NCI-H1436 (cell line): ENCODE measurements around the gene CIBAR2.
"Not testable (repeated sequence)": the region's sequence is repeated elsewhere in the genome, so short reads cannot be mapped to it uniquely, and the experiment has no call there.

Experiments used
- DNase-seq: peaks from one replicate; lab custom pipeline; 2025; lab: John Stamatoyannopoulos, UW

The CIBAR2 gene

DNA sequence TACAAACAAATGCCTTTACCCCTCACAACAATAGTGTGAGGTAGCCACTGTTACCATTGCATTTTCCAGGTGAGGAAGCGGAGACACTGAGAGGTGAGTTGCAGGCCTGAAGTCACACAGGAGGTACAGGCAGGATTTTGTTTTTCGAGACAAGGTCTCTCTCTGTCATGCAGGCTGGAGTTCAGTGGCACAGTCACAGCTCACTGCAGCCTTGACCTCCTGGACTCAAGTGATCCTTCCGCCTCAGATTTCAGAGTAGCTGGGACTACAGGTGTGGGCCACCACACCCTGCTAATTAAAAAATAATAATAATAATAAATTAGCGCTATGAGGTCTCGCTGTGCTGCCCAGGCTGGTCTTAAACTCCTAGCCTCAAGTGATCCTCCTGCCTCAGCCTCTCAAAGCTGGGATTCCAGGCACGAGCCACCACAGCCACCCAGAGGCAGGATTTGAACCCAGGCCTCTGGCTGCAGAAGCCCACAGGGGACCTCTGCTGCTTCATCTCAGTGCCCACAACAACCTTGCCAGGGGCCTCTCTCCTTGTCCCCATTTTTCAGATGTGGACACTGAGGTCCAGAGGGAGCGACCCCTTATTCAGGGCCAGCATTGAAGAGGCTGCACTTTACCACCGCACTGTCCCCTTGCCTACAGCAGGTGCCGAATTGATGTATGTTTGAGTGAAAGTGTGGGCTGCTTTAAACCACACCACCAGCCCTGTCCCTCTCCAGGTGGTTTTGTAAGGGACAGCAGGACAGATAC is 16.0 kb upstream of the CIBAR2 start:
- no peak for DNase-seq

DNA sequence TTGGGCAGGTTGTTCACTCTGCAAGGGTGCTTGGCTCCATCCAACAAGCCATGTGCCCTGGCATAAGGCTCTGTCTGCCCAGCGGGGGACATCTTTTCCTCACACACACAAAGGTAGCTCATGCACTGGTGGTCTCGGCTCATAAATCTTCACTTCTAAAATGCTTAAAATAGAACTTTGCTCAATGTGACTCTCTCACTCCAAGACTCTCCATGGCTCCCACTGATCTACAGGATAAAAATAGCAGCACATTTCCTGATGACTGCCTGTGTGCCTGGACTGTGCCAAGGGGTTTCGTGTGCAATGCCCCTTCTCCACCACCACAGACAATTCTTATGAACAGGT is 15.1 kb upstream of the CIBAR2 start:
- no peak for DNase-seq

DNA sequence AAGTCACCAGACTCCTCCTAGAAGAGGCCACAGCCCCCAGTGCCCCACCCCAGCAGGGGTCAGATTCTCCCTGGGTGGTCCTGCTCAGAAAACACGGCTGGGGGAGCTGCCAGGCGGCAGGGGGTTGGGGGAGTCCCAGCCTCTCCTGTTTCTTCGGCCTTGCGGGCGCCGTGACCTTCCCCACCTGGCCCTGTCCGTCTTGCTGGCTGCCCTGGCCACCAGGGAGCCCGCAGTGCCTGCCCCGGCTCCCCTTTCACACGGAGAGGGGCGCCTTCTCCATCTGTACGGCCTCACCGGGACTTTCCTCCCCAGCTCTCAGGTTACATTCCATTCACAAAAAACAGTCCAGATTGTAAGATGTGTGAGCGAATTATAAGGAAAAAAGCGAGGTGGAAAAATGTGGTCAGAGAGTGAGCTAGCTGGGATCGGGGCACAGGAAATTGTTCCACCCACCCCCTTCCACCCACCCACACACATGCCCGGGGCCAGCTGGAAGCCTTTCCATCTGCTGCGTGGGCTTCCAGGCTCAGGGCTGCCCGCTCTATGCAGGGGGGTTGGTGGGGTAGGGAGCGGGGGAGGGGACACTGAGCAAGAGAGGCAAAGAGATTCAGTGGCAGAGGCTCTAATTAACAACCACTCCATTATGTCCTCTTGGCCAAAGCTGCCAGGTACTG is 14.6 kb upstream of the CIBAR2 start:
- DNase-seq: no peak

DNA sequence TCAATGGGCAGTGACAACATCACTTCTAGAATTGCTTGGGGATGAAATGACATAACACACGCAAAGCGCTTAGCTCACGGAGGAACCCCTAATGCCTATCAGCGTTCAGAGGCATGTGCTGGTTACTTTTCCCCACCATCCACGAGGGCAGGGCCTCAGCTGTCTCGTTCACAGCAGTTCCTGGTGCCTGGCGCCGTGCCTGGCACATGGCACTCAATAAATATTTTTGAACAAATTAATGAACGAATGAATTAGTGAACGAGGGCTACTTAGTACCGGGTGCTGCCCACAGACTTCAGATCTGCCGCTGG is 14.1 kb upstream of the CIBAR2 start:
- DNase-seq: no peak

DNA sequence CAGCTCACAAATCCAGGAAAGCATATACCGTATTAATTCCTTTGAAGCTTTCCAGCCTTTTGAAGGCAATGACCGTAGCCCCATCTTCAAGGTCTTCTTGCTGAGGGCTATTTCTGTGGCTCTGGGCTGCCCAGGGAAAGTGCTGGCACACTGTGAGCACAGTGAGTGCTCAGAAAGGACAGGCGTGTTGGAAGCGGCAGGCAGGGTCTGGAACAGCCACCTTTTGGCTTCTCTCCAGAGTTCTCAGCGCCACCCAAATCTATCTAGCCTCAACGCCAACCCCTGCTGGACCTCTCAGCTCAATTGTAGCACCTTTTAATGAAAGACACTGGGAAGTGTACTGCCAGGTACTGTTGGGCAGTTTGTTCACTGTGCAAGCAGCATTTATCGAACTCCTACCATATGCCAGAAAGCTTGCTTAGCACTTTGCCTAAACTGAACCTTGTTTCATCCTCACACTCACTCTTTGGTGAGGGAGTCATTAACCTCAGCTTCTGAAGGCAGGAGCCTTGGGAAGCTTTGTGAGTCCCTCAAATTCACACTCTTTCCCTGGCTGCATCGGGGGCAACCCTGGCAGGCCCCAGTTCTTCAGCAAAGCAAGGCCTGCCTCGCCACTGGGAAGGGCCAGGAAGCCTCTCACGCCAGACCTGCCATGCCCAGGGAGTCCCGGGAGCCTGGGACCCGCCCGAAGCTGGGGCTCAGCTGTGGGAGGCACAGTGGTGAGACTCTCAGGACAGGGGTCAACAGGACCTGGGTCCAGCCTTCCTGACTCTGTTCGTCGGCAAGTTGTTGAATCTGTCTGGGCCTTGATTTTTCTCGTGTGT is 13.5 kb upstream of the CIBAR2 start:
- DNase-seq: no peak

DNA sequence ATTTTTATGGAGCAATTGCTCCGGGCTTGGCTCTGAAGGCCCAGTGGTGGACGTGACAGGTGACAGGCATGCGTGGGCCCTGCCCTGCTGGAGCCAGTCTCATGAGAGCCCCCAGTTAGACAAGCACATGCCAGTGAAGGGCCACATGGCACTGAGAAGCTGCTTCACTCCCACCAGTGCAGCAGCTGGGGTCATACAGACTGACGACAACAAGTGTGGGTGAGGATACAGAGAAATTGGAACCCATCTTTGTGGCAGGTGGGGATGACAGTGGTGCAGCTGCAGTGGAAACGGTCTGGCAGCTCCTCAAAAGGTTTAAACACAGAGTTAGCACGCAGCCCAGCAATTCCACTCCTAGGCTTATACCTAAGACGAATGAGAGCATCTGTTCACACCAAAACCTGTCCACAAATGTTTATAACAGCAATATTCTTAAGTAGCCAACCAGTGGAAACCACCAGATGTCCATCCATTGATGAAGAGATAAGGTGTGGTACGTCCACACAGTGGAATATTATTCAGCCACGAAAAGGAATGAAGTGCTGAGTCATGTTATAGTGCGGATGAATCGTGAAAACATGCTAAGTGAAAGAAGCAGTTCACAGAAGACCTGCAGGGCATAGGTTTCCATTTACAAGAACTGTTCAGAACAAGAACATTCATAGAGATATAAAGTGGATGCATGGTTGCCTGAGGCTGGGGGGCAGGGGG is 12.5 kb upstream of the CIBAR2 start:
- DNase-seq: no peak

DNA sequence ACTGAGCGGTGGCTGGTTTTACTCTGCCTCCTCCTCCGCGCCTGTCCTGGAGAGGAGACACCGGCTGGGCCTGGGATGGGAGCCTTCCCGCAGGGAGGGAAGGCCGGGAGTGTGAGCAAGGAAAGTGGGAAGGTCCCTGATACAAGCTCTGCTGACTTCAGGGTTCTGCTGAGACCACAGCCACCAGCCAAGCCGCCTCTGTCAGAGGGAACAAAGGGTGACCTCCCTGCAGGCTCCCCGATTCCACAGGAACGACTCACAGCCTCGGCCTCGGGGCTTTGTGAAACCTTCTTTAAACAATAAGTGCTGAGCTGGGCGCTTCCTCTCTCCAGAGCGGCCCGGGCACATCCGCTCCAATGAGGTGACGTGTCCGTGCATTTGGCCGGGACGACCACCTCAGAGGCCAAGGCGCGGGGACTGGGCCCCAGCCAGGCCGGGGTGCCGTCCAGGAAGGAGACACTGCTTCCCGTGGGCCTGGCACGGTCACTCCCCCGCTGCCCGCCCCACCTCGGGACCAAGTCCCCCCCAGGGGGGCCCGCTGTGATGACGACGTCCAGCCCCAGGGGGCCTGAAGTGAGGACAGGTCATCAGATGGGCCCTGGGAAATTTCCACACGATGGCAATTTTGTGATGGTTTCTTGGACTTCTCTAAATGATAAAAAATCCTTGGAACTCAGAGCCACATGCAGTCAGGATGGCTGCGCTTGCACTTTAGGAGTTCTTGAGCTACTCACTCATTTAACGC is 11.8 kb upstream of the CIBAR2 start:
- DNase-seq: no peak

DNA sequence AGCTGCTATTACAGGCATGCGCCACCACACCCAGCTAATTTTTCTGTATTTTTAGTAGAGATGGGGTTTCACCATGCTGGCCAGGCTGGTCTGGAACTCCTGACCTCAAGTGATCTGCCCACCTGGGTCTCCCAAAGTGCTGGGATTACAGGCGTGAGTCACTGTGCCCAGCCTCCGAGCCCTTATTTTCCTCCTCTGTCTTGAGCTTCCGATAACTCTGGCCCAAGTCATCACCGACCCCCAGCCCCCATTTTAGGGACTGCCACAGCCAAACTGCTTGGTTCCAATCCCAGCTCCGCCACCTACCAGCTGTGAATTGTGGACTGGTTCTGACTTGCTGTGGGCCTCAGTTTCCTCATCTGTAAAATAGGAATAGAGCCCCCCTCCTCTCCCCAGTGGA is 11.2 kb upstream of the CIBAR2 start:
- not testable (repeated sequence) for DNase-seq

DNA sequence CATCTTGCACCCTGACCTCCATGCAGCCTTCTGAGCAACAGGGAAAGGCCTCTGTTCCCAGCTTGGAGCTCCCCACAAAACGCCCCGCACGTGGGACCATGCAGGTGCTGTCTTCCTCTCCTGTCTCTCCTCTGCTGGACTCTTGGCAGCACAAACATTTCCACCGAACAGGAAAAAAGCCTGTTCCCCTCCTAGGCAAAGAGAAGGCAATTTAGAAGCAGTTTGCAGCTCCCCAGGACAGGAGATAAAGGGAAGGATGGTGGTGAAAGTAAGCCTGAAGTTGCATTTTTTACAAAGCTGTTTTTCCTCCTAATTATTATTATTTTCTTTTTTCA is 7.7 kb upstream of the CIBAR2 start:
- DNase-seq: no peak

DNA sequence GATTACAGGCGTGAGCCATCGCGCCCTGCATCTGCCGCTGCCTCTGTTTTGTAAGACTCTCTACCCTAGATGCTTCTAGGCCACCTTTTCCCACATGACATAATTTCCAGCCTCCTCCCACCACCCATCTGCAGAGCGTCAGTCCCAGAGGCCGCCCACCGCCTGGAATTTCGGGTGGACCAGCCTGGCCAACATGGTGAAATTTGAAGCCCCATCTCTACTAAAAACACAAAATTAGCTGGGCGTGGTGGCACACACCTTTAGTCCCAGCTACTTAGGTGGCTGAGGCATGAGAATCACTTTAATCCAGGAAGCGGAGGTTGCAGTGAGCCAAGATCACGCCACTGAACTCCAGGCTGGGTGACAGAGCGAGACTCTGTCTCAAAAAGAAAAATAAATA is 5.1 kb upstream of the CIBAR2 start:
- DNase-seq: no peak

DNA sequence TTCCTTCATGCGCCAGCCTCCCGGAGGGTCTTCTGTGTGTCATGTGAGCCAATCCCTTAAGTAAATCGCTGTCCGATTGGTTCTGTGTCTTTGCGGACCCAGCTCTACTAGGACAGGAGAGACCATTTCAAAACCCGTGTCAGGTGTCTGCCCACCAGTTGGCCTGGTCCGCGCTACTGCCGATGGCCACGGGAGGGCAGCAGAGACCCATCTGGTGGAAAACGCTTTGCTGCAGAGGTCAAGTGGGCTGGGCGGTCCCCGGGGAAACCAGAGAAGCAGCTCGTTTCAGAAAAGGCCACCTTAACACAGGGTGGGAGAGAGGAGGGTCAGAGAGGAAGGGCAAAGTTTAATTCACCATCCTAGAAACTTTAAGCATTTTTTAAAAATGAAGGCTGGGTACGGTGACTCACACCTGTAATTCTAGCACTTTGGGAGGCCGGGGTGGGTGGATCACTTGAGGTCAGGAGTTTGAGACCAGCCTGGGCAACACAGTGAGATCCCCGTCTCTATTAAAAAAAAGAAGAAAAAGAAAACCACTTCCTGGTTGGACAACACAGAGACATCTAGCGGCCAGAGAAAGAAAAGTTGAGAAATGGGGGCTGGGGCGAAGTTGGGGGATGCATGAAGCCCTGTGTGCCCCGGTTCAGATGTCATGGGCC is 2.8 kb upstream of the CIBAR2 start:
- DNase-seq: peak; percentile 77

DNA sequence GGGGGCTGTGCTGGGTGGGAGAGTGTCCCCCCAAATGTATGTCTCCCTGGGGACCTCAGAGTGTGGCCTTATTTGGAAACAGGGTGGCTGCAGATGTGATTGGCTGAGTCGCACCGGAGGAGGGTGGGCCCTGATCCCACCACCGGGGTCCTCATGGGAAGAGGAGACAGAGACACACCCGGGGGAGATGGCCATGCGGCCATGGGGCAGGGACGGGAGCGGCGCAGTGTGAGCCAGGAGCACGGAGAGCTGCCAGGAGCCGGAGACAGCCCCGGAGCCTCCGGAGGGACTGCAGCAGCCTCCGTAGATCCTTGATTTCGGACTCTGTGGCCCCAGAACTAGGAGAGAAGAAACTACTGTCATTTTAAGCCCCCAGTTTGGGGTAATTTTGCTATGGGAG is 1.6 kb upstream of the CIBAR2 start:
- DNase-seq: no peak

DNA sequence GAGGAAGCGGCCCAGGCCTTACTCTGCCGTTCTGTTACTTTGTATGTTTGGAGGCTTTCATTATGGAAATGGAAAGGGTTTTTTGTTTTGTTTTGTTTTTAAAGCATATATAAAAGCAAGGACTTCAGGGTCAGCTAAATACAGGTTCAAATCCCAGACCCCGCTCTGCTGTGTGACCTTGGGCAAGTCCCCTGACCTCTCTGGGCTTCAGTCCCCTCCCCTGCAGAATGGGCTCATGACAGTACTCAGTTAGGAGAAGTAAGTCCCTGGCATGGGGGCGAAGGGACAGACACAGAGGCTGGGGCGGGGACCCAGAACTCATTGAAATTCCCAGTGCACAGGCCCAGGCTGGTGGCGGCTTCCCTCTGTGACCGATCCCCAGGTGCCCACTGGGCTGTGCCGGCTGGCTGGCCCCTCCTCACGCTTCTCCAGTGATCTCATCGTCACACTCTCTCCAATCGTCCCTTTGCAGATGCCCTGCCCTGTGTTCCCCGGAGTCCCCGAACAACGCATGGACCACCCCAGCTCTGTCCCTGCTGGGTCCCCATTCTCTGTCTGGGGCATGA is 979 bp upstream of the CIBAR2 start:
- no peak for DNase-seq

DNA sequence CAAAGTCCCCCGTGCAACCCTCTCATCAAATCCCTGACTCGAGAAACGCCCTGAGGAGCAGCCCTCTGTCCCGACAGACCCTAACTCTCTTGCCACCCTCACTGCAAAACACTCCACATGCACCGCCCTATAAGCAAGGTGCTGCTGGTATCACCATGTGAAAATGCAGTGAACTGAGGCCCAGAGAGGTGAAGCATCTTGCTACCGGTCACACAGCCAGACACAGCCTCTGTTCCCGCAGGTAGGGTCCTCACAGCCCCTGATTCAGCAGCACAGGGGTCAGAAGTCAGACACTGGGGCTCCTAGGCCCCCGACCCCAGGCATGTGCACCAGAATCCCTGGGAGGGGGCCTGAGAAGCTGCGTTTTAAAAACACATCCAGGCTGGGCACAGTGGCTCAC is 1.1 kb downstream of the CIBAR2 start:
- no peak for DNase-seq

DNA sequence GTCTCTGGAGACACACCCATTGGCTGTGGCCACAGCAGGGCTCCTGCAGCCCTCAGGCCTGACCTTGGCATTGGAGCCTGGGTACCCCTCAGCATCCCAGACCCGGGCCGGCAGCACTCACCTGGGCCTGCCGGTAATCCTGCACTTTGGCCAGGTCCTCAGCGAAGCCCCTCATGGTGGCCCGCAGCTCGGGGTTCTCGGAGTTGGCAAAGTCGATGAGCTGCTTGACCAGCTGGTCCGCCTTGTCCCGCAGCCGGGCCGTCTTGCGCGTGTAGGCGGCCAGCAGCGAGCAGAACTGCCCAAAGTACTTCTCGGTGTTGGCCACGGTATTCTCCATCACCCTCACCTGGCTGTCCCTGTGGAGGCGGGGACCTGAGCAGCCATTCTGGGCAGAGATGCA is 2.2 kb downstream of the CIBAR2 start:
- no peak for DNase-seq

DNA sequence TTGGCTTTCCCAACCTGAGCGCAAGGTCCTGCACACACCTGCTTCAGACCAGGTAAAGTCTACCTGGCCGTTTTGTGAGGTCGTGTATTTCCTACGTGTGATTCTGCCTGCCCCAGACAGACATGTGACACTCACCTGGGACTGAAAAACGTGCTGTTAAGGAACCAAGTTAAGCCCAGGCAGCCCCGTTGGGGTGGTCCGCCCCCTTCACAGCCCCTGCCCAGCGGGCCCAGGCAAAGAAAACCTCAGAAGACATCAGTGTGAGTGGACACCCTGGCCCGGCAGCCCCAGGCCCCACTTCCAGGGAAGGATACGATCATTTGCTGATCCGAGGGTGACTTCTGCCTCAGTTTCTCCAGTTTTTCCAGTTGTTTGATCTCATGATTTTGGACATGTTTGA is 4.7 kb downstream of the CIBAR2 start:
- no peak for DNase-seq

DNA sequence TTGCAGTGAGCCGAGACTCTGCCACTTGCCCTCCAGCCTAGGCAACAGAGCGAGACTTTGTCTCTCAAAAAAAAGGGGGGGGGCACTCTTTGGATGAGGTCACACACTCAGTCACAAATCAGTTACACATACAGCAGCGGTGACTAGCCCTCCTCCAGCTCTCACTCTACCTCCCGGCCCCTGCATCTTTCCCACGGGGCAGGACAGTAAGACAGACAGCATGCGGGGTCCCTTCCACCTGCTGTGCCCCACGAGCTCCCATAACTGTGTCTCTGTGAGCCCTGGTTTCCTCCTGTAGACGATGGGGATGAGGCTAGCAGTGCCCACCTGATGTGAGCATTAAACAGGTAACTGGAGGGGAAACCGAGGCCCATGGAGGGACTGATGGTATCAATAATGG is 5.2 kb downstream of the CIBAR2 start:
- DNase-seq: no peak

DNA sequence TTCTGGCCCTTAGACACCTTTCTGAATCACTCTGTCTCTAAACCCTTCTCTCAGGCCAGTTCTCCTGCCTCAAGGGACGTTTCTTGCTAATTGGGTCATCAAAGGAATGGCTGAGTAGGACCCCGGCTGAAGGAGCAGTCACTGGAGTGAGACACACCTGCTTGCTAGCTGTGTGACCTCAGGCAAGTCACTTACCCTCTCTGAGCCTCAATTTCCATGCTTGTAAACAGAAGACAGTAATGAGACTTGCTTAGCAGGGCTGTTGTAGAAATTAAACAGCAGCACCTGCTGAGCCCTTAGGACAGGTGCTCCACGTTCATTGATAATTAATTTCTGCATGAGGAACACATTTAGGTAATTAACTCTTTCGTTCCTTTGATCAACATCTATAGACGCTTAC is 6.8 kb downstream of the CIBAR2 start:
- peak; percentile 20 for DNase-seq

DNA sequence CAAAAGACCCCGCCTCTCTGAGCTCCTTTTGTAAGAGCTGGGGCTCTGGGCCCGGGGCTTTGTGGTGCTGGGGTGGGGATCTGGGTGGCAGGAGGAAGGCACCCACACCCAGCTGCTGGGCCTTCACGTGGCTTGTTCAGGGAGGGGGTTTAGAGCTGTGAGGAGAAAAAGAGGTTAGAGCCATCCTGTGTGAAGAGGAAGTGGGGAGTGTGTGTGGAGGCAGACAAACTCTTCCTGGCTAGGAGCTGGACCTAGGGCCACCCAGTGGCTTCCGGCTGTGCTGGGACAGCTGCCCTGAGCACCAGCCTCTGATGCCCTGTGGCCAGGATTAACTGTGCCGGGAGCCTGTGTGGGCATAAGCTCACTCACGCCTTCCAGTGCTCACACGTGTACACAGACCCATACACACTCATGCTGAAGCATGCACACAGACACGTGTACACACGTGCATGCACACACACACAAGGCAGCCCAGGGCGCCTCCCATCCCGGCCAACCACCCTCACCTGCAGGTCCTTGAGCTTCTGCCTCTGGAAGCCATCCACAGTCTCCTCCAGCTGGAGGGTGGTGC is 7.4 kb downstream of the CIBAR2 start:
- DNase-seq: no peak

DNA sequence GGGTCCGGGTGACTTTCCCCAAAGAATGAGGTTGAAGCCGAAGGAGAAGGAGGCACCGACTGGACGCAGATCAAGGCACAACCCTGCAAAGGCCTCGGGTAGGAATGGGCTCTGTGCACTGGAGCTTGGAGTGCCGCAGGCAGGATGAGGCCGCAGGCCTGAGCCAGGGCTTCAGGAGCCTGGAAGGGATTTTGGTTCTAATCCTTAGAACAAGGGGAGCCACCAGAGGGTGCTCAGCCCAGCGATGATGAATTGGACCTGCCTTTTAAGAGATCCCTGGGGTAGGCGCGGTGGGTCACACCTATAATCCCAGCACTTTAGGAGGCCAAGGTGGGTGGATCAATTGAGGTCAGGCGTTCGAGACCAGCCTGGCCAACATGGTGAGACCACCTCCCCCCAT is 8.1 kb downstream of the CIBAR2 start:
- DNase-seq: no peak
